GM12891 (cell line): ENCODE measurements around the gene COL18A1.

Experiments used
- POLR2A ChIP-seq: IDR thresholded peaks from 2 replicates; pipeline ENCODE4 v1.6.1; 2011; ENCODE audit warnings: low read depth, low read length, control low read depth
- POLR2AphosphoS5 ChIP-seq: IDR thresholded peaks from 2 replicates; pipeline ENCODE4 v1.6.1; 2011; ENCODE audit warnings: low read depth, low read length, control low read depth

GRCh38 chr21:45441431-45442255 lies 36.7 kb downstream of the COL18A1 start:
- TF ChIP-seq POLR2AphosphoS5 (no peak), POLR2A (no peak)
